NK-92 treated with Interleukin-12 subunit alpha and Interleukin-12 subunit beta, amount 100 ng/mL, for 24 hours (cell line): ENCODE measurements around the gene SET.
"Not testable (repeated sequence)": the region's sequence is repeated elsewhere in the genome, so short reads cannot be mapped to it uniquely, and the experiment has no call there.

Source experiments
- DNase-seq: peaks from one replicate; lab custom pipeline; 2025; lab: John Stamatoyannopoulos, UW

The SET gene

GRCh38 chr9:128688501-128689292, at the start of gene SET:
SET (plus strand) TSS chr9:128689222; CDS start chr9:128689583, 361 bp downstream.
- DNase-seq: peak; percentile 86

GRCh38 chr9:128640603-128641002, 48.4 kb upstream of the SET start:
- DNase-seq: no peak

- DNase-seq: no peak
These were observed 46.3 kb upstream of the SET start for GRCh38 chr9:128642675-128643245.

GRCh38 chr9:128643519-128644300, 45.3 kb upstream of the SET start:
- no peak for DNase-seq

GRCh38 chr9:128648206-128648605, 40.8 kb upstream of the SET start:
- peak; percentile 16 for DNase-seq

GRCh38 chr9:128651798-128652197, 37.2 kb upstream of the SET start:
- DNase-seq: no peak

GRCh38 chr9:128653908-128654307, 35.1 kb upstream of the SET start:
- no peak for DNase-seq

GRCh38 chr9:128654481-128654880, 34.5 kb upstream of the SET start:
- no peak for DNase-seq

GRCh38 chr9:128656416-128657343, 32.3 kb upstream of the SET start, which contains the start of gene DYNC2I2:
DYNC2I2 (minus strand) TSS chr9:128656847; CDS start chr9:128656726, 121 bp downstream.
- DNase-seq: peak; percentile 86

GRCh38 chr9:128657344-128657704, 31.7 kb upstream of the SET start:
- no peak for DNase-seq

- no peak for DNase-seq
These were observed 31.2 kb upstream of the SET start for GRCh38 chr9:128657796-128658195.

GRCh38 chr9:128666481-128666941, 22.5 kb upstream of the SET start:
- not testable (repeated sequence) for DNase-seq

GRCh38 chr9:128669786-128670185, 19.2 kb upstream of the SET start:
- DNase-seq: no peak

- no peak for DNase-seq
These were observed 13.6 kb upstream of the SET start for GRCh38 chr9:128675382-128675781.

- DNase-seq: no peak
These were observed 11.2 kb upstream of the SET start for GRCh38 chr9:128677794-128678193.

GRCh38 chr9:128683340-128684064, 5.5 kb upstream of the SET start:
- DNase-seq: peak; percentile 21

GRCh38 chr9:128684065-128684324, 5.0 kb upstream of the SET start:
- DNase-seq: no peak

- peak; percentile 76 for DNase-seq
These were observed 4.5 kb upstream of the SET start for GRCh38 chr9:128684325-128685199.

- DNase-seq: peak; percentile 17
These were observed 3.2 kb upstream of the SET start for GRCh38 chr9:128685636-128686489.
